NCI-H345 treated with DMSO at 0.1 percent for 48 hours (cell line): ENCODE results near the gene SPDYC.

Experiments
- DNase-seq: peaks from one replicate; lab custom pipeline; 2025; ENCODE audit not compliant: unreplicated experiment; lab: John Stamatoyannopoulos, UW

Gene SPDYC

GRCh38 chr11:65218446-65218845 is 48.4 kb downstream of the SPDYC start:
- no peak for DNase-seq

DNA sequence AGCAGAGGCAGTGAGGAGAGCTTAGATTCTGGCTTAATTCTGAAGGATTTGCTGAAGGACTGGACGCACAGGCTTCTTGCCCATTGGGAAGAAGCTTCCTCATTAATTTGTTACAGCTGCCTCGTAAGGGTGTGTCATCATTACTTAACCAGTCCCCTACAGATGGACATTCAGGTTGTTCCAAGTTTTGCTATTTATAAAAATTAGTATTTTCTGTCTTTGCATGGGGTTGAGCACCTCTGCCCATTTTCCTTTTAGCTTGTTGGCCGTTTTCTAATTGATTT is 49.8 kb downstream of the SPDYC start:
- no peak for DNase-seq

GRCh38 chr11:65221026-65221425 is 51.0 kb downstream of the SPDYC start:
- no peak for DNase-seq
